H9 (cell line): ENCODE measurements around the gene RAD21L1. TPM values are rescaled to one million over a fixed set of nuclear protein-coding genes. Genes with fewer than 3 reads are reported as not detected.
A peak's percentile ranks its signal among the peaks of the same experiment; 100 is the strongest.

Experiments used
- DNase-seq: peaks from one replicate; pipeline ENCODE4 v3.0.0-alpha.2; 2017
- H2AFZ ChIP-seq: one replicate; pipeline ENCODE4 v1.6.1; 2013; ENCODE audit warnings: mild to moderate bottlenecking, low read length, control low read depth, moderate library complexity
- H2AK5ac ChIP-seq: 2 replicates; pipeline ENCODE4 v1.6.1; 2013; ENCODE audit warnings: low read length, control low read depth, mixed read lengths; ENCODE audit not compliant: insufficient read length
- H2BK120ac ChIP-seq: one replicate; pipeline ENCODE4 v1.6.1; 2013; ENCODE audit warnings: low read depth, mild to moderate bottlenecking, low read length, control low read depth, inconsistent platforms; ENCODE audit not compliant: poor library complexity, severe bottlenecking
- H2BK12ac ChIP-seq: 2 replicates; pipeline ENCODE4 v1.6.1; 2013; ENCODE audit warnings: low read length, control low read depth, mixed read lengths, low read depth; ENCODE audit not compliant: insufficient read length
- H2BK15ac ChIP-seq: 2 replicates; pipeline ENCODE4 v1.6.1; 2013; ENCODE audit warnings: low read depth, low read length, control low read depth
- H2BK20ac ChIP-seq: one replicate; pipeline ENCODE4 v1.6.1; 2013; ENCODE audit warnings: low read depth, mild to moderate bottlenecking, low read length, control low read depth, inconsistent platforms; ENCODE audit not compliant: poor library complexity, severe bottlenecking
- H2BK5ac ChIP-seq: 2 replicates; pipeline ENCODE4 v1.6.1; 2013; ENCODE audit warnings: low read length, control low read depth, mixed read lengths; ENCODE audit not compliant: insufficient read length
- H3K14ac ChIP-seq: 2 replicates; pipeline ENCODE4 v1.6.1; 2013; ENCODE audit warnings: low read length, control low read depth; ENCODE audit not compliant: insufficient read depth
- H3K18ac ChIP-seq: 2 replicates; pipeline ENCODE4 v1.6.1; 2013; ENCODE audit warnings: low read depth, mild to moderate bottlenecking, mixed read lengths, low read length, control low read depth; ENCODE audit not compliant: insufficient read length
- H3K23ac ChIP-seq: 2 replicates; pipeline ENCODE4 v1.6.1; 2013; ENCODE audit warnings: low read length, control low read depth, mixed read lengths, low read depth; ENCODE audit not compliant: insufficient read length
- H3K23me2 ChIP-seq: 2 replicates; pipeline ENCODE4 v1.6.1; 2013; ENCODE audit warnings: low read depth, mild to moderate bottlenecking, mixed read lengths, low read length, control low read depth; ENCODE audit not compliant: insufficient read length, poor library complexity, severe bottlenecking
- H3K27ac ChIP-seq: 2 replicates; pipeline ENCODE4 v1.5.1; 2013; ENCODE audit warnings: low read length, control low read depth, mixed read lengths, low read depth; ENCODE audit not compliant: insufficient read length
- H3K27me3 ChIP-seq: 2 replicates; pipeline ENCODE4 v1.6.1; 2013; ENCODE audit warnings: low read length, control low read depth, inconsistent platforms; ENCODE audit not compliant: insufficient read depth
- H3K4ac ChIP-seq: 2 replicates; pipeline ENCODE4 v1.6.1; 2013; ENCODE audit warnings: low read depth, mild to moderate bottlenecking, control low read depth, inconsistent platforms, low read length, moderate library complexity
- H3K4me1 ChIP-seq: 2 replicates; pipeline ENCODE4 v1.6.1; 2013; ENCODE audit warnings: low read length, control low read depth, inconsistent platforms; ENCODE audit not compliant: insufficient read depth
- H3K4me2 ChIP-seq: 2 replicates; pipeline ENCODE4 v1.6.1; 2013; ENCODE audit warnings: low read length, control low read depth, mixed read lengths; ENCODE audit not compliant: insufficient read length, insufficient read depth
- H3K56ac ChIP-seq: 2 replicates; pipeline ENCODE4 v1.6.1; 2013; ENCODE audit warnings: low read depth, mild to moderate bottlenecking, mixed read lengths, low read length, control low read depth; ENCODE audit not compliant: insufficient read length
- H3K79me1 ChIP-seq: 2 replicates; pipeline ENCODE4 v1.6.1; 2013; ENCODE audit warnings: low read depth, mild to moderate bottlenecking, moderate library complexity, low read length, control low read depth, inconsistent platforms; ENCODE audit not compliant: insufficient read depth, poor library complexity, severe bottlenecking
- H3K79me2 ChIP-seq: 2 replicates; pipeline ENCODE4 v1.6.1; 2013; ENCODE audit warnings: low read length, control low read depth, inconsistent platforms; ENCODE audit not compliant: insufficient read depth
- H3K9ac ChIP-seq: 2 replicates; pipeline ENCODE4 v1.6.1; 2013; ENCODE audit warnings: low read length, control low read depth, mixed read lengths; ENCODE audit not compliant: insufficient read length; ENCODE audit errors: extremely low read depth
- H3K9me3 ChIP-seq: one replicate; pipeline ENCODE4 v1.6.1; 2013; ENCODE audit warnings: low read depth, low read length, inconsistent platforms; ENCODE audit not compliant: control insufficient read depth
- H3T11ph ChIP-seq: one replicate; pipeline ENCODE4 v1.6.1; 2013; ENCODE audit warnings: mild to moderate bottlenecking, low read length, control low read depth, inconsistent platforms
- H4K20me1 ChIP-seq: one replicate; pipeline ENCODE4 v1.6.1; 2013; ENCODE audit not compliant: control insufficient read depth, insufficient read length, insufficient read depth
- H4K5ac ChIP-seq: 2 replicates; pipeline ENCODE4 v1.6.1; 2013; ENCODE audit warnings: low read depth, mild to moderate bottlenecking, mixed read lengths, low read length, control low read depth; ENCODE audit not compliant: insufficient read length
- H4K8ac ChIP-seq: replicated peaks from 2 replicates; pipeline ENCODE4 v1.6.1; 2013; ENCODE audit warnings: low read length, control low read depth, mixed read lengths, low read depth; ENCODE audit not compliant: insufficient read length
- H4K91ac ChIP-seq: 2 replicates; pipeline ENCODE4 v1.6.1; 2013; ENCODE audit warnings: low read depth, mild to moderate bottlenecking, moderate library complexity, mixed read lengths, low read length, control low read depth; ENCODE audit not compliant: insufficient read length
- H3K27ac Mint-ChIP-seq, 3 experiments: 2 replicates in 2 of 3; 3 replicates in 1 of 3; pipeline ENCODE4 v1.8.0; 2020 to 2021; ENCODE audit warnings: mixed read lengths in 3 of 3, mild to moderate bottlenecking in 1 of 3, moderate library complexity in 1 of 3
- H3K27me3 Mint-ChIP-seq: 2 replicates; pipeline ENCODE4 v1.8.0; 2021; ENCODE audit warnings: low read depth, mild to moderate bottlenecking, moderate library complexity, mixed read lengths
- H3K36me3 Mint-ChIP-seq, 3 experiments: 2 replicates in 2 of 3; 3 replicates in 1 of 3; pipeline ENCODE4 v1.8.0; 2020 to 2021; ENCODE audit warnings: low read depth in 3 of 3, mixed read lengths in 3 of 3; ENCODE audit not compliant: insufficient read depth in 1 of 3
- H3K4me1 Mint-ChIP-seq, 2 experiments: 2 replicates each; pipeline ENCODE4 v1.8.0; 2020; ENCODE audit warnings: mixed read lengths in 2 of 2
- H3K4me3 Mint-ChIP-seq, 2 experiments: 2 replicates in 1 of 2; 3 replicates in 1 of 2; pipeline ENCODE4 v1.8.0; 2020 to 2021; ENCODE audit warnings: mild to moderate bottlenecking in 2 of 2, mixed read lengths in 2 of 2, moderate library complexity in 1 of 2
- H3K9me3 Mint-ChIP-seq, 2 experiments: 2 replicates in 1 of 2; 3 replicates in 1 of 2; pipeline ENCODE4 v1.8.0; 2020; ENCODE audit warnings: mild to moderate bottlenecking in 2 of 2, mixed read lengths in 2 of 2, moderate library complexity in 1 of 2
- WGBS: extraction: QIAGEN DNeasy Blood & Tissue Kit; methylation state at CpG from one replicate; pipeline ENCODE4 v1.1.7; 2013; ENCODE audit warnings: missing lambda C conversion rate, low lambda C conversion rate, mixed read lengths; ENCODE audit not compliant: insufficient read length; ENCODE audit errors: extremely low coverage; 5-methylcytosine and 5-hydroxymethylcytosine counted together
- total RNA-seq: library from RNA; stranded (reverse); gene quantifications from 2 replicates; pipeline ENCODE4 v1.2.1, GENCODE V29; 2021
- TF ChIP-seq, protein P1 (sequence below): fragments of 200-600 bp; sonication (generic); conservative IDR thresholded peaks from 3 replicates; pipeline ENCODE4 v1.8.0; 2021; ENCODE audit warnings: antibody characterized with exemption, mild to moderate bottlenecking

The RAD21L1 gene
- total RNA-seq, 1 experiment from 2014 or later = not detected

DNA sequence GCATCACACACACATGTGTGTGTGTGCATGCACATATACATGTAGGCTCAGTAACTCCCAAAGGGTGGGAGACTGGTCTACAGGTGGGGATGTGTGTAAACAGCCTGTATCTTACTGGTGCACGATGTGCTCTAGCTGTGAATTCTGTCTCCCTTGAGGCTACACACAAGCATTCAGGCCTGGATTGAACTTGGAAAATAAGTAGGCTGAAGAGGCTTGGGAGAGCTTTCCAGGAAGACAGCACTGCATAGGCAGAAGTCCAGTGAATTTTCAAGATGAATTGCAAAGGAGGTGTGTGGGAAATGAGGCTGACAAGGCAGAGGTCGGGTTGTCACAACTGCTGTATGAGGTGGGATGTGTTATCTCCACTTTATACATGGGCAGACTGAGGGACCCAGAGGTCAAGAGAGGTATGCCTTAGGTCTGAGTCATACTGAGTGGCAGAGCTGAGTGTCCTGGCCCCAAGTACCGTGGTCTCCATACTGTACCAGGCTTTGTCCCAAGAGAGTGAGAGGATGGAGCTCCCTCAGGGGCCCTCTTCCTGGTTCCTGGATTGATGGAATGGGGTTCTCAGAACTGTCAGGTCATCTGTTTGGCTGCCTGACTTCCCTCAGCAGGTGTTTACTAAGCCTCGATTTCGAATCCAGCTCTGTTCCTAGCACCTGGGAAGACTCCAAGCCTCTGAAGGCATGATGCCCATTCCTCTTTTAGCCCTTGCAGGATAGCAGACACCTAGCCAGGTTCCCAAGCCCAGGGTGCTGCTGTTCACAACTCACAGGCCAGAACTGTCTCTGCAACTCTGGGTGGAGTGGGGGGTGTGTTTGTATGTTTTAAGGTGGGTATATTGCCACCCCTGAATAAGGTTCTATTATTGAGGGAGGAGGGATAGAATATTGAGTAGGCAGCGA, 54.6 kb downstream of the RAD21L1 start:
- Histone ChIP-seq H2BK15ac (no peak overlapping the region), H2BK120ac (no peak overlapping the region), H4K8ac (no peak overlapping the region), H3K9me3 (no peaks in the 10 kb centered on the region), H3K23ac (no peak overlapping the region), H3K9ac (no peak overlapping the region), H3K23me2 (no peaks in the 10 kb centered on the region), H2BK12ac (no peak overlapping the region), H3K79me1 (no peaks in the 10 kb centered on the region), H4K5ac (no peak overlapping the region), H3K4me1 (no peaks in the 10 kb centered on the region), H2AK5ac (no peak overlapping the region), H4K20me1 (peaks cover 2% of the 10 kb centered on the region), H3K18ac (no peak overlapping the region), H2BK5ac (no peak overlapping the region), H2BK20ac (no peak overlapping the region), H3K4me2 (no peak overlapping the region), H3K79me2 (no peaks in the 10 kb centered on the region), H3K27me3 (no peaks in the 10 kb centered on the region), H3T11ph (no peak overlapping the region), H3K27ac (no peak overlapping the region), H3K4ac (no peak overlapping the region), H3K14ac (no peak overlapping the region), H2AFZ (no peak overlapping the region), H4K91ac (no peak overlapping the region), H3K56ac (no peak overlapping the region)
- Mint-ChIP-seq H3K36me3 (no peaks in the 10 kb centered on the region), H3K4me1 (0 out of 4 replicates have a peak, but pooled peaks cover 0 to 3% of the 10 kb centered on the region in 2 experiments), H3K27me3 (peaks cover 1% of the 10 kb centered on the region), H3K4me3 (no peak overlapping the region), H3K9me3 (no peaks in the 10 kb centered on the region), H3K27ac (no peak overlapping the region; a peak in 1 of 7 replicates)
- WGBS = no CpG with 5 or more reads among the region's 6 CpGs
- peak; percentile 6 for DNase-seq
- TF ChIP-seq, protein P1, sequence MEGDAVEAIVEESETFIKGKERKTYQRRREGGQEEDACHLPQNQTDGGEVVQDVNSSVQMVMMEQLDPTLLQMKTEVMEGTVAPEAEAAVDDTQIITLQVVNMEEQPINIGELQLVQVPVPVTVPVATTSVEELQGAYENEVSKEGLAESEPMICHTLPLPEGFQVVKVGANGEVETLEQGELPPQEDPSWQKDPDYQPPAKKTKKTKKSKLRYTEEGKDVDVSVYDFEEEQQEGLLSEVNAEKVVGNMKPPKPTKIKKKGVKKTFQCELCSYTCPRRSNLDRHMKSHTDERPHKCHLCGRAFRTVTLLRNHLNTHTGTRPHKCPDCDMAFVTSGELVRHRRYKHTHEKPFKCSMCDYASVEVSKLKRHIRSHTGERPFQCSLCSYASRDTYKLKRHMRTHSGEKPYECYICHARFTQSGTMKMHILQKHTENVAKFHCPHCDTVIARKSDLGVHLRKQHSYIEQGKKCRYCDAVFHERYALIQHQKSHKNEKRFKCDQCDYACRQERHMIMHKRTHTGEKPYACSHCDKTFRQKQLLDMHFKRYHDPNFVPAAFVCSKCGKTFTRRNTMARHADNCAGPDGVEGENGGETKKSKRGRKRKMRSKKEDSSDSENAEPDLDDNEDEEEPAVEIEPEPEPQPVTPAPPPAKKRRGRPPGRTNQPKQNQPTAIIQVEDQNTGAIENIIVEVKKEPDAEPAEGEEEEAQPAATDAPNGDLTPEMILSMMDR = no peak
